IPS-18c (cell line): ENCODE results near the gene MAGEB16.

Source experiments
- H3K4me3 ChIP-seq: 2 replicates; pipeline ENCODE4 v1.7.0; 2013; ENCODE audit warnings: low read depth, mild to moderate bottlenecking, low read length, moderate library complexity; ENCODE audit not compliant: insufficient read depth
- H3K9me3 ChIP-seq: one replicate; pipeline ENCODE4 v1.6.1; 2013; ENCODE audit warnings: mild to moderate bottlenecking, low read length, moderate library complexity; ENCODE audit not compliant: control insufficient read depth, insufficient read depth

Gene MAGEB16

DNA sequence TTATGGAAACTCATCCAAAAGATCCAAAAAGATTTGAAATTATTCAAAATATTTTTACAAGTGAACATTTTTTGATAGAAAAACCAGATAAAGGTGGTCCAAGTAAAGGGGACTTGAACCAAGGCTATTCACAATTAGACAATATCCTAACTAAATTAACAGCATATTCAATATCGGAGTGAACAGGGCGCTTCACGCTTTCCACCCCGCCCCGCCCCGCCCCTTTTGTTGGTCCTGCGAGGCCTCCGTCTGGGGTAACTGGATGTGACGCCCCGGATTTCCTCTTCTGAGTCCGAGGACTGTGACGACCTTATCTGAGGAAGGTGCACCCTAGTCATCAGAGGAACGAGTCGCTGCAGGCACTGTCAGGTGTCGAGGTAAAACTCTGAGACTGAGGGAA is at the start of gene MAGEB16:
Gene MAGEB16, plus strand, starts transcription at position 301 of the 400 bp plus-strand sequence. CDS start 3,855 bp downstream, outside the sequence.
- Histone ChIP-seq H3K4me3 (no peak within 1 kb of the TSS), H3K9me3 (no peaks in the 10 kb centered on the region)

DNA sequence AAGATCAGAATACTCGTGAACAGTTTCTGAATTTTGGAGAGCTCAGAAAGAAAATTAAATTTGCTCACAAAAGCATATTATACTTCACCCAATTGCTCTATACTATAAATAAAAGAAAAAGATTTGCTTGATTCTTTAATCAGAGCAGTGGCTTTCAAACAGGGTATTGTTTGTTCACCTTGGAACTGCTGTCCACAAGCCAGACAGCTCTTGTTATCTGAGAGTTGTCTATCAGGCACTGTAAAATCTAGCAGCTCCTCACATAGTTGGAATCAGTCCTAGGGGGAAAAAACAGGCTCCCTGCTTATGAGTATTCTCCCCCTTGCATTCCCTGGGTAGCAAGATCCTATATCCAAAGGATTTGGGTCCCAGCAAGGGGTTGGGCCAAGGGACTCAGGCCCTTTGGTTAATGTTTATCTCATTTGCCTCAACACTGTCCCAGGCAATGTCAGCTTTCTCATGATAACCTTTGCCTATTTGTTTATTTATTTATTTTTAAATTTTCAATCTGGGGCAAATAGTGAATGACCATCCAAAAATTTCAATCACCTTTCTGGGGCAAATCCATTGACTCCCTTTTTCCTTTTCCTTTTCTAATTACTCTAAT is 24.1 kb upstream of the MAGEB16 start:
- Histone ChIP-seq H3K9me3 (no peaks in the 10 kb centered on the region), H3K4me3 (no peak overlapping the region)

DNA sequence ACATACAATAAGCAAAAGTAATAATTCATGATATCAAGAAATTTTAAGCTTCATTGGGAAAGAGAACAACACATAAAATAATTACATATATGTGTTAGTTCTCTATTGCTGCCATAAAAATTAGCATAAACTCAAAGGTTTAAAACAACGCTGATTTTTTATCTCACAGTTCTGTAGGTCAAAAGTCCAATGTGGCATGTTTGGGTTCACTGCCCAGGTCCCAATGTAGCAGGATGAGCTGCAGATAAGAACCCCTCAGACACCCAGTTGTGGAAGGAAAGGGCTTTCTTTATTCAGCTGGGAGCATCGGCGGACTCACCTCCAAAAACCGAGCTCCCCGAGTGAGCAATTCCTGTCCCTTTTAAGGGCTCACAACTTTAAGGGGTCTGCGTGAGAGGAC is 13.1 kb upstream of the MAGEB16 start:
- Histone ChIP-seq H3K4me3 (no peak overlapping the region), H3K9me3 (no peaks in the 10 kb centered on the region)

DNA sequence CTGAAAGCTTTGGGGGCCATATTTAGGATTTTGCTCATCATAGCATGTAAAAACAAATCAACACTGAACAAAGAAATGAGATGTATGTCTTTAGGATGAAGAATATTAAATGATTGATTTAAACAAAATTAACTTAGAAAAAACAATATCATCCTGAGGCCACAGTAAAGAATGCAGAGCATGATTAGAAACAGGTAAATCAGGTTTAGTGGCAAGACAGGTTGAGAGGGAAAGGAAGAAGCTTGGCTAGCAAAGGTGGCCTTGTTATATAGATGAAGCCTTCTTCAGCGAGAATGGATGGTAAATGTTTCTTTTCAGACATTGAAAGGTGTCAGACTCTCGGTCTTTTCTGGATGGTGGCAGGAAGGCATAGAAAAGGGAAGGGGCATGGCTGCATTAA is 11.9 kb upstream of the MAGEB16 start:
- Histone ChIP-seq H3K9me3 (no peaks in the 10 kb centered on the region), H3K4me3 (no peak overlapping the region)

DNA sequence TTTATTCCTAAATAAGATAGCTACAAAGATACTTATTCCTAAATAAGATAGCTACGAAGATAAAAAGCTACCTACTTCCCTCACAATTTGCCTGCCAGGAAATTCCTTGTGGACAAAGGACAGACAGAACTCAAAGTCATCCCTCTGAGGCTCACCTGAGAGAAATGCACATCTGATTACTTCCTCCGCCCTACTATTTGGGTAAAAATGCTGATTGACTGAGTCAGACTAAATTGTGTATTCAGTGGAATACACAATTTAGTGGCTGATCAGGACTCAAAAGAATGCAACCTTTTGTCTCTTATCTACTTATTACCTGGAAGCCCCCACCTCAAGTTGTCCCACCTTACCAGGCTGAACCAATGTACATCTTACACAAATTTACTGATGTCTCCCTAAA is 10.3 kb upstream of the MAGEB16 start:
- no peaks in the 10 kb centered on the region for H3K9me3 ChIP-seq
- no peak overlapping the region for H3K4me3 ChIP-seq

DNA sequence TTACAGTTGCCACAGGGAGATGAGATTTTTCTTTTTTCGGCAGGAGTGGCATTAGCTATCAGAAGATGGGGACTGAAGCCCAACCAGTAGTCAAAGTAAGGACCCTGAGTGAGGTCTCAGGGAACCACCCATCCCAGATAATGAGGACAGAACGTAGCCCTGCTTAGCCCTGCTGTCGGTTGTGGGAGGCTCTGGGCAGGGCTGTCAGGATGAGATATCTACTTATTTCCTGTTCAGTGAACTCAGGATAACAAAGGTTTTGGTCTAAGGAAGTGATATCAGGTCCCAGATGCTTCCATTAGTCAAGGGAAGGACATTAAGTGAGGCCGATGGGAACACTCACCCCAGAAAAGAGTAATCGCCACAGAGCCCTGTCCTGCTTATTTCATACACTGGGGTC is 2.3 kb downstream of the MAGEB16 start:
- no peak overlapping the region for H3K4me3 ChIP-seq
- H3K9me3 ChIP-seq, result no peaks in the 10 kb centered on the region

DNA sequence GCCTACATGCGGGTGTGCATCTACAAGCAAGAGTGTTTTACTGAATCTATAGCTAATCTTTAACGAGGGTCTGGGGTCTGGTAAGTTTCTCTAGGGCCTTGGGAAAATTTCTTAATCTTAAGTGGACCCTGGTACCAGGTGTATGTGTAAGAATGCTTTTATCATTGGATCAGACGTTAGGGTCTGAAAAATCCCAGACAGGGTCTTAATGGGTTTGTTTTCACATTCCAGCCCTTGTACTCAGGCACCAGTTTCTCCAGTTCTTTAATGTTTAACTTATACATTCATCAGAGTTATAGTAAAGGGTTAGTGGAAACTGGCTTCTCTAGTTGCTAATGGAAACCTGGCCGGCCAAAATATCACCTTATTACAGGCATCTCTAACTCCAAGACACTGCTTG is 11.6 kb downstream of the MAGEB16 start:
- H3K9me3 ChIP-seq, result no peaks in the 10 kb centered on the region
- H3K4me3 ChIP-seq, result no peak overlapping the region

DNA sequence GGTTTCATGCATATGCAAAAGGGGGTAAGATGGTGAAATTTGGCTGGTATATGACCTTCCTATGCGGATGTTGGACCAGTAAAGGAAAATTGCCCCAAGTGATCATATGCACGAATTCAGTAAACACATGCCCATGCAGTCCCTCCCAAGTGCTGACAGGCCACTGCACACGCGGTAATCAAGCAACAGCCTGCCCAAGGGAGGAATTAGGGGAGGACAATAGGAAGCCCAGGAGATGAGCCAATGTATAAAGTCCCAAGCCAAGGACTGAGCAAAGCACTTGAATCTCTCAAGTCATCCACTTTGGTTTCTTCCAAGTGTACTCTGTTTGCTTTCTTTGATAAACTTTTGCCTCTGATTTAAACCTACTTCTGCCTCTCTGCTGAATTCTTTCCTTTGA is 21.1 kb downstream of the MAGEB16 start:
- H3K4me3 ChIP-seq, result no peak overlapping the region

DNA sequence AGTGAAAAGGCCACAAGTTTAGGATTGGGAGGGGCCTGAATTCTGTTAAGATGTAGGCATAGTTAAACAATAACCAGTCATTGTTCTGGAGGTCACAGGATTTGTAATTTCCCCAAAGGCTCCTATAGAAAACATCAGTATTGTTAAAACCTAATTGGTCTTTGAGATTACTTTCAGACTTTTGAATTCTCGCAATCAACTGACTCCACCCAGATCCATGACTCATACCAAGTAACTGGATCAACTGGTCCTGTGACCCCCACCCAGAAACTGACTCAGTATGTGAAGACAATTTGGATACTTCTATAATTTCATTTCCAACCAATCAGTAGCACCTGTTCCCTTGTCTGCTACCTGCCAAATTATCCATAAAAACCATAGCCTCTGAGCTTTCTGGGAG is 28.4 kb downstream of the MAGEB16 start:
- Histone ChIP-seq H3K9me3 (no peaks in the 10 kb centered on the region), H3K4me3 (no peak overlapping the region)

More for the DNA sequence above, 21.1 kb downstream of the MAGEB16 start:
- H3K9me3 ChIP-seq, result peaks cover 4% of the 10 kb centered on the region

DNA sequence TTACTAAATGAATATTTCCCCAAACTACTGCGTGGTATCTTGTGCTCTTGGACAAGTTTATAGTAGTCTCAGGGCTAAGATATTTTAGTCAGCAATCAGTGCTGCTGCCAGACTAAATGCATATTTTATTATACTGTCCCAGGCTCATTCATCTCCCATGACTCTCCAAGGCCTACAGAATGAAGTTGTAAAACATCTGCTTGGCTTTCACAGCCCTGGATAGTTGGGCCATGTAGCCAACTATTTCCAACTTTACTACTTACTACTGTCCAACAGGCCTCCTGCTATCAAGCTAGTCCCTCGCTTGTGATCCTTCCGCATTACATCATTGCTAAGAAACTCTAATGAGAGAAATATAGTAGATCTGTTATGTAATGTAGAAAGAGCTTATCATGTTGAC is 31.4 kb downstream of the MAGEB16 start:
- H3K9me3 ChIP-seq, result no peaks in the 10 kb centered on the region

DNA sequence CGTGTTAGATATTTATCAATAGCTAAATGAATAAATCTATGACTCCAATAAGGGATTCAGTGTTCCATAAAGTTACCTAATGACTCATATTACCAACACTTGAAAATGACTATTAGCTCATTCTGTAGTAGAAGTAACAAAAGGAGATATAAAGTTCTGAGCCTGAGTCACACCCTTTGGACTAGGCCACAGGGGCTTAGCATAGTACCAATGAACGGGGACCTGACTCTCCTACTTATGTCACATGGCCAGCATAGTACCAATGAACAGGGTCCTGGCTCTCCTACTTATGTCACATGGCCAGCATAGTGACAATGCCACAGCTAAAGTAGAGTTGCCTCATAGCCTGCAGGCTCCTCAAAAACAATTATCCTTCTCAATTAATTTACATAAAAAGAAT is 43.7 kb downstream of the MAGEB16 start:
- Histone ChIP-seq H3K4me3 (no peak overlapping the region), H3K9me3 (peaks cover 6% of the 10 kb centered on the region)

More for the DNA sequence above, 31.4 kb downstream of the MAGEB16 start:
- H3K4me3 ChIP-seq, result no peak overlapping the region

DNA sequence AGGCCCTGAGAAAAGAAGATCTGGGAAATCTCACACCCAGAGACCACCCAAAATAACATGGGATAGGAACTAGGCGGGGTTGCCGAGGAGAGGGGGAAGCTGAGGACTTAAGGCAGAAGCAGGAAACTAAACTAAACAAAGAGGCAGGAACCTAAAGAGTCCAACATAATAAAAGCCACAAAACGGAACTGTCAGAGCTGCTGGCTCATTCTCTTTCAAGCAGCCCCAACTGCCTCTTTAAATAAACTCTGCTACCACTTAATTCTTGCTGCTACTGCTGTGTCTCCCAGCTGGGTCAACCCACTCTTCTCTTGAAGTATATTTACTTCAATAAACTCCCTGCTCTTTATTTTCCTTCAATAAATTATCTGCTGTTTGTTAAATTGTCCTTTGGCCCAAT is 44.5 kb downstream of the MAGEB16 start:
- no peak overlapping the region for H3K4me3 ChIP-seq
- peaks cover 6% of the 10 kb centered on the region for H3K9me3 ChIP-seq

DNA sequence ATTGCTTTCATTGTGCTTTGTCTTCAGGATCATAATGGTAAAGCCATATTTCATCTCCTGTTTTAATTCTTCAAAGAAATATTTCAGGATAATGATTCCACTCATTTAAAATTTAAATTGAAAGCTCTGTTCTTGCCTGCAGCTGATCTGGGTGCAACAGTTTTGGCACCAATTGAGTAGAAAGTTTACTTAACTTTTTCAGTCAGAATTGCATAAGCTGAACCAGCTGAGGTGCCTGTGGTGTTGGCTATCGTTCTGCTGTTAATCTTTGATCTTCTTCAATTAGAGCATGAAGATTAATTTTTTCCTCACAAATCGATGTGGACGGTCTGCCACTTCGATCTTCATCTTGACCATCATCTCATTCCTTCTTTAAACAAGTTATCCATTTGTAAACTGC is 49.6 kb downstream of the MAGEB16 start:
- Histone ChIP-seq H3K4me3 (no peak overlapping the region), H3K9me3 (no peaks in the 10 kb centered on the region)
